H9 (cell line): ENCODE measurements around the gene COMP. TPM values are rescaled to one million over a fixed set of nuclear protein-coding genes. Genes with fewer than 3 reads are reported as not detected.
"Not testable (repeated sequence)": the region's sequence is repeated elsewhere in the genome, so short reads cannot be mapped to it uniquely, and the experiment has no call there.

Experiments
- DNase-seq: peaks from one replicate; pipeline ENCODE4 v3.0.0-alpha.2; 2017
- H2AFZ ChIP-seq: one replicate; pipeline ENCODE4 v1.6.1; 2013; ENCODE audit warnings: mild to moderate bottlenecking, low read length, control low read depth, moderate library complexity
- H2AK5ac ChIP-seq: 2 replicates; pipeline ENCODE4 v1.6.1; 2013; ENCODE audit warnings: low read length, control low read depth, mixed read lengths; ENCODE audit not compliant: insufficient read length
- H2BK120ac ChIP-seq: one replicate; pipeline ENCODE4 v1.6.1; 2013; ENCODE audit warnings: low read depth, mild to moderate bottlenecking, low read length, control low read depth, inconsistent platforms; ENCODE audit not compliant: poor library complexity, severe bottlenecking
- H2BK12ac ChIP-seq: 2 replicates; pipeline ENCODE4 v1.6.1; 2013; ENCODE audit warnings: low read length, control low read depth, mixed read lengths, low read depth; ENCODE audit not compliant: insufficient read length
- H2BK15ac ChIP-seq: 2 replicates; pipeline ENCODE4 v1.6.1; 2013; ENCODE audit warnings: low read depth, low read length, control low read depth
- H2BK20ac ChIP-seq: one replicate; pipeline ENCODE4 v1.6.1; 2013; ENCODE audit warnings: low read depth, mild to moderate bottlenecking, low read length, control low read depth, inconsistent platforms; ENCODE audit not compliant: poor library complexity, severe bottlenecking
- H2BK5ac ChIP-seq: 2 replicates; pipeline ENCODE4 v1.6.1; 2013; ENCODE audit warnings: low read length, control low read depth, mixed read lengths; ENCODE audit not compliant: insufficient read length
- H3K14ac ChIP-seq: 2 replicates; pipeline ENCODE4 v1.6.1; 2013; ENCODE audit warnings: low read length, control low read depth; ENCODE audit not compliant: insufficient read depth
- H3K18ac ChIP-seq: 2 replicates; pipeline ENCODE4 v1.6.1; 2013; ENCODE audit warnings: low read depth, mild to moderate bottlenecking, mixed read lengths, low read length, control low read depth; ENCODE audit not compliant: insufficient read length
- H3K23ac ChIP-seq: 2 replicates; pipeline ENCODE4 v1.6.1; 2013; ENCODE audit warnings: low read length, control low read depth, mixed read lengths, low read depth; ENCODE audit not compliant: insufficient read length
- H3K23me2 ChIP-seq: 2 replicates; pipeline ENCODE4 v1.6.1; 2013; ENCODE audit warnings: low read depth, mild to moderate bottlenecking, mixed read lengths, low read length, control low read depth; ENCODE audit not compliant: insufficient read length, poor library complexity, severe bottlenecking
- H3K27ac ChIP-seq: 2 replicates; pipeline ENCODE4 v1.5.1; 2013; ENCODE audit warnings: low read length, control low read depth, mixed read lengths, low read depth; ENCODE audit not compliant: insufficient read length
- H3K27me3 ChIP-seq: 2 replicates; pipeline ENCODE4 v1.6.1; 2013; ENCODE audit warnings: low read length, control low read depth, inconsistent platforms; ENCODE audit not compliant: insufficient read depth
- H3K4ac ChIP-seq: 2 replicates; pipeline ENCODE4 v1.6.1; 2013; ENCODE audit warnings: low read depth, mild to moderate bottlenecking, control low read depth, inconsistent platforms, low read length, moderate library complexity
- H3K4me1 ChIP-seq: 2 replicates; pipeline ENCODE4 v1.6.1; 2013; ENCODE audit warnings: low read length, control low read depth, inconsistent platforms; ENCODE audit not compliant: insufficient read depth
- H3K4me2 ChIP-seq: 2 replicates; pipeline ENCODE4 v1.6.1; 2013; ENCODE audit warnings: low read length, control low read depth, mixed read lengths; ENCODE audit not compliant: insufficient read length, insufficient read depth
- H3K56ac ChIP-seq: 2 replicates; pipeline ENCODE4 v1.6.1; 2013; ENCODE audit warnings: low read depth, mild to moderate bottlenecking, mixed read lengths, low read length, control low read depth; ENCODE audit not compliant: insufficient read length
- H3K79me1 ChIP-seq: 2 replicates; pipeline ENCODE4 v1.6.1; 2013; ENCODE audit warnings: low read depth, mild to moderate bottlenecking, moderate library complexity, low read length, control low read depth, inconsistent platforms; ENCODE audit not compliant: insufficient read depth, poor library complexity, severe bottlenecking
- H3K79me2 ChIP-seq: 2 replicates; pipeline ENCODE4 v1.6.1; 2013; ENCODE audit warnings: low read length, control low read depth, inconsistent platforms; ENCODE audit not compliant: insufficient read depth
- H3K9ac ChIP-seq: 2 replicates; pipeline ENCODE4 v1.6.1; 2013; ENCODE audit warnings: low read length, control low read depth, mixed read lengths; ENCODE audit not compliant: insufficient read length; ENCODE audit errors: extremely low read depth
- H3K9me3 ChIP-seq: one replicate; pipeline ENCODE4 v1.6.1; 2013; ENCODE audit warnings: low read depth, low read length, inconsistent platforms; ENCODE audit not compliant: control insufficient read depth
- H3T11ph ChIP-seq: one replicate; pipeline ENCODE4 v1.6.1; 2013; ENCODE audit warnings: mild to moderate bottlenecking, low read length, control low read depth, inconsistent platforms
- H4K20me1 ChIP-seq: one replicate; pipeline ENCODE4 v1.6.1; 2013; ENCODE audit not compliant: control insufficient read depth, insufficient read length, insufficient read depth
- H4K5ac ChIP-seq: 2 replicates; pipeline ENCODE4 v1.6.1; 2013; ENCODE audit warnings: low read depth, mild to moderate bottlenecking, mixed read lengths, low read length, control low read depth; ENCODE audit not compliant: insufficient read length
- H4K8ac ChIP-seq: replicated peaks from 2 replicates; pipeline ENCODE4 v1.6.1; 2013; ENCODE audit warnings: low read length, control low read depth, mixed read lengths, low read depth; ENCODE audit not compliant: insufficient read length
- H4K91ac ChIP-seq: 2 replicates; pipeline ENCODE4 v1.6.1; 2013; ENCODE audit warnings: low read depth, mild to moderate bottlenecking, moderate library complexity, mixed read lengths, low read length, control low read depth; ENCODE audit not compliant: insufficient read length
- H3K27ac Mint-ChIP-seq, 3 experiments: 2 replicates in 2 of 3; 3 replicates in 1 of 3; pipeline ENCODE4 v1.8.0; 2020 to 2021; ENCODE audit warnings: mixed read lengths in 3 of 3, mild to moderate bottlenecking in 1 of 3, moderate library complexity in 1 of 3
- H3K27me3 Mint-ChIP-seq: 2 replicates; pipeline ENCODE4 v1.8.0; 2021; ENCODE audit warnings: low read depth, mild to moderate bottlenecking, moderate library complexity, mixed read lengths
- H3K36me3 Mint-ChIP-seq, 3 experiments: 2 replicates in 2 of 3; 3 replicates in 1 of 3; pipeline ENCODE4 v1.8.0; 2020 to 2021; ENCODE audit warnings: low read depth in 3 of 3, mixed read lengths in 3 of 3; ENCODE audit not compliant: insufficient read depth in 1 of 3
- H3K4me1 Mint-ChIP-seq, 2 experiments: 2 replicates each; pipeline ENCODE4 v1.8.0; 2020; ENCODE audit warnings: mixed read lengths in 2 of 2
- H3K4me3 Mint-ChIP-seq, 2 experiments: 2 replicates in 1 of 2; 3 replicates in 1 of 2; pipeline ENCODE4 v1.8.0; 2020 to 2021; ENCODE audit warnings: mild to moderate bottlenecking in 2 of 2, mixed read lengths in 2 of 2, moderate library complexity in 1 of 2
- H3K9me3 Mint-ChIP-seq, 2 experiments: 2 replicates in 1 of 2; 3 replicates in 1 of 2; pipeline ENCODE4 v1.8.0; 2020; ENCODE audit warnings: mild to moderate bottlenecking in 2 of 2, mixed read lengths in 2 of 2, moderate library complexity in 1 of 2
- CTCF ChIP-seq: fragments of 200-600 bp; sonication (generic); conservative IDR thresholded peaks from 3 replicates; pipeline ENCODE4 v1.8.0; 2021; ENCODE audit warnings: antibody characterized with exemption, mild to moderate bottlenecking
- WGBS: extraction: QIAGEN DNeasy Blood & Tissue Kit; methylation state at CpG from one replicate; pipeline ENCODE4 v1.1.7; 2013; ENCODE audit warnings: missing lambda C conversion rate, low lambda C conversion rate, mixed read lengths; ENCODE audit not compliant: insufficient read length; ENCODE audit errors: extremely low coverage; 5-methylcytosine and 5-hydroxymethylcytosine counted together
- total RNA-seq: library from RNA; stranded (reverse); gene quantifications from 2 replicates; pipeline ENCODE4 v1.2.1, GENCODE V29; 2021

The COMP gene
- total RNA-seq, 1 experiment from 2014 or later: 0.15 TPM

DNA sequence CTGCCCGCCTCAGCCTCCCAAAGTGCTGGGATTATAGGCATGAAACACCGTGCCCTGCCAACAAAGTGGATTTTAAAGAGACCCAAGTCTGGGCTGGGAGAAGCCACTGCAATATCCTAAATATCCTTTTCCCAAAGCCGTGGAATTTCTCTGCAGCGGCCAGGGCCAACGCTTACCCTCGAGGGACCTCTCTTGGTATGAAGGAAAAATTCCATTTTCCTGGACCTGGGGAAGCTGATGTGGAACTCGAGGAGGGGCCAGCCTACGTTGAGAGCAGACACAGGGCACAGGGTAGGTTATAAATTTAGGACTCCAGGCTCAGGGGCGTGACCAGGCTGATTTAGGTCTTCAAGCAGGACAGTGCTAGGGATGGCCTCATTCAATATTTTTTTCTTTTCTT lies 23.0 kb upstream of the COMP start:
- no peak overlapping the region for H3K4me3 Mint-ChIP-seq
- Histone ChIP-seq H4K91ac (no peak overlapping the region), H2AK5ac (no peak overlapping the region), H3K23ac (no peak overlapping the region), H3K27me3 (no peaks in the 10 kb centered on the region; the same call in 1 of the 2 replicates), H3K27ac (no peak overlapping the region), H2BK20ac (no peak overlapping the region), H2AFZ (no peak overlapping the region), H3K4ac (no peak overlapping the region), H2BK120ac (no peak overlapping the region), H3K9me3 (no peaks in the 10 kb centered on the region), H4K5ac (no peak overlapping the region), H3K23me2 (no peaks in the 10 kb centered on the region), H2BK5ac (no peak overlapping the region), H3T11ph (no peak overlapping the region), H3K56ac (no peak overlapping the region), H4K8ac (no peak overlapping the region), H3K18ac (no peak overlapping the region), H4K20me1 (no peaks in the 10 kb centered on the region), H3K14ac (no peak overlapping the region), H3K4me1 (no peaks in the 10 kb centered on the region), H2BK15ac (no peak overlapping the region), H3K4me2 (no peak overlapping the region), H2BK12ac (no peak overlapping the region), H3K79me1 (no peaks in the 10 kb centered on the region), H3K9ac (no peak overlapping the region), H3K79me2 (no peaks in the 10 kb centered on the region)
- peaks cover 91% of the 10 kb centered on the region for H3K27me3 Mint-ChIP-seq
- no peak for TF ChIP-seq CTCF
- no peak overlapping the region for H3K27ac Mint-ChIP-seq
- WGBS: no CpG with 5 or more reads among the region's 9 CpGs
- DNase-seq: no peak
- H3K4me1 Mint-ChIP-seq: no peaks in the 10 kb centered on the region
- H3K36me3 Mint-ChIP-seq: no peaks in the 10 kb centered on the region
- H3K9me3 Mint-ChIP-seq: no peaks in the 10 kb centered on the region

GRCh38 chr19:18811638-18812037 lies 20.5 kb upstream of the COMP start:
- H3K4me1 Mint-ChIP-seq, H2BK20ac ChIP-seq, H3K79me1 ChIP-seq, H3K79me2 ChIP-seq, H2BK15ac ChIP-seq, H3K14ac ChIP-seq, H3K4ac ChIP-seq, DNase-seq, H3K27ac Mint-ChIP-seq, H3K23me2 ChIP-seq, H2BK12ac ChIP-seq, H4K8ac ChIP-seq, H3K36me3 Mint-ChIP-seq, H2AFZ ChIP-seq, H3K4me2 ChIP-seq, H2AK5ac ChIP-seq, H3K27ac ChIP-seq, H4K20me1 ChIP-seq, H3K4me3 Mint-ChIP-seq, H3K27me3 ChIP-seq, H4K5ac ChIP-seq, H3T11ph ChIP-seq, H3K23ac ChIP-seq, H3K9me3 Mint-ChIP-seq, H4K91ac ChIP-seq, H3K4me1 ChIP-seq, H2BK5ac ChIP-seq, H3K18ac ChIP-seq, H2BK120ac ChIP-seq, H3K56ac ChIP-seq, H3K9me3 ChIP-seq, H3K9ac ChIP-seq: not testable (repeated sequence)
- peaks cover 97% of the 10 kb centered on the region for H3K27me3 Mint-ChIP-seq
- WGBS: no CpG with 5 or more reads among the region's 5 CpGs
